DMS79 (cell line): ENCODE measurements around the gene CNKSR3.
A peak's percentile ranks its signal among the peaks of the same experiment; 100 is the strongest.
"Not testable (repeated sequence)": the region's sequence is repeated elsewhere in the genome, so short reads cannot be mapped to it uniquely, and the experiment has no call there.

Experiments used
- DNase-seq: peaks from one replicate; lab custom pipeline; 2025; lab: John Stamatoyannopoulos, UW

CNKSR3 gene

DNA sequence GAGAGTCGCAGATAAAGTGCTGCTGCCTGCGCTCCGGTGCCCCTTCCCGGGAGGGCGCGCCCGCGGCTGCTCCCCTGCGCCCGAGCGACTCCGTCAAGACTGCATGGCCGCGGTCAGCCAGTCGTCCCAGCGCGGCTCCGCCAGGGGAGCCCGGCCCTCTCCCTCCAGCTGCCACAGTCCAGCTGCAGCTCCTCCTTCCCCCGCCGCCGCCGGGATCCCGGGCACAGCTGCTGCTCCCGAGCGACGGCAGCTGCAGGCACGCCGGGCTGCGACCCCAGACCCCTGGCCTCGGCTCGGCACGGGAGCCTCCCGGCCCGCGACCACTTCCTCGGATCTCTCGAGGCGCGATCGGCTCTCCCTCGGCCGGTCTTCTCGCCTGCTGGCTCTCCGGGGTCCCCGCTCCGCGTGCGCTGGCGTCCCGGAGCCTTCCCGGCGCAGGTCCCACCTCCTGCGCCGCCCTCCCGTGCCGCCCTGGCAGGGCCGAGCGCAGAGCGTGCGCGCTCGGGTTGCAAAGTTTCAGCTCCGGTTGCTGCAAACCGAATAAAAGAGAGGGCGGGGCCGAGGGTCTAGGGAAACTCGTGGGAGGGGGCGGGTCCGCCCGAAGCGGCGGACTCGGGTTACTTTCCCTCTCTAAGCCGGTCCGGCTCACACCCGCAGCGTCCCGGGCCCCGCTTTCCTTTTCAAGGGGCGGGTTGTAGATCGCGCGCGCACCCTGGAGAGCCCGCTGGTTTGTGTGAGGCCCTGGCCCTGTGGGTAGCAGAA is at the start of gene CNKSR3:
Gene CNKSR3, minus strand, starts transcription at position 542 of the 762 bp plus-strand sequence. CDS start 571 bp downstream, outside the sequence.
- DNase-seq, result peak; percentile 87

- no peak for DNase-seq
Observed at GRCh38 chr6:154558984-154559383, 48.5 kb upstream of the CNKSR3 start.

GRCh38 chr6:154558513-154558912 is 48.0 kb upstream of the CNKSR3 start:
- no peak for DNase-seq

DNA sequence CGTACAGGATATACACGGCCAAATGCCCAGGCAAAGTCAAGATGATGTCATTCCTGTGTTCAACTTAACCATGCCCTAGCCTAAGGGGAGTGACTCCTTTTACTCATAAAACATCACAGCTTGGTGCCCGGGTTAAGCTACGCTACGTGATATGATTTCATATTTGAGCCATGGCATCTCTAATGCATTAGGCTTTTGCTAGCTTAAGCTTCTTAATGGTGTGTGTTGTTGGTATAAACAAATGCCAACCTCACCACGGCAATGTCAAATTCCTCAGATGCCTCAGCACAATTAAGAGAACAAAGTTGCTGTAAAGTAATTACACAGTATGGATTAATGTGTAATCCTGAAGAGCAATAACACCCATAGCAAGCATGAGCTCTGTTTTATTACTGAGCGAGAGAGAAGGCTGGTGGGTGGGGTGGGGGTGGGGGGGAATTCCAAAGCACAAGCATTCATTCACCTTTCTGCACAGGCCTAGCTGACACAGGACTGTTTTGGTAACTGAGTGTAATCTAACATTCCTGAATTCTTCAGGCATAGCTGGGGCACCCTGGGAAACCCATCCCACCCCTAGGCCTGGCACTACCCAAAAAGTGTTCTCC is 44.7 kb upstream of the CNKSR3 start:
- DNase-seq, result no peak

- DNase-seq, result no peak
Observed at GRCh38 chr6:154554491-154554890, 44.0 kb upstream of the CNKSR3 start.

- DNase-seq, result no peak
Observed at GRCh38 chr6:154550779-154551178, 40.3 kb upstream of the CNKSR3 start.

DNA sequence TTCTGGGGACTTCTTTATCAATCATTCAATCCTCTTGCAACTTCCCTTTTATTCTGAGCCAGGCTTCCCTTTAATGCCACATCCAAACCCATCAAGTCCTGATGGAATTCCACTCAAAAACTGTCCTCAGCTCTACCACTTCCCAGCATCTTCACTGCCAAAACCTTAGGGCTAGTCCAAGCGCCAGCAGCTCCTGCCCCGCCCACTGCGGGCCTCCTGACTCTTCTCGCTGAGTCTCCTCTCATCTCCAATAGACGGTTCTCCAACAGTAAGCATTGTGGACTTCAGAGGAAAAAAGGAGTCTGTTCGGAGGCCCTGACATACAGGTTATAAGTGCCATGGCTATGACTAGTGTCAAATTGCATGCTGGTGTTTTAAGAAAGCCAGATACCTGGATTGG is 38.7 kb upstream of the CNKSR3 start:
- no peak for DNase-seq

- DNase-seq, result peak; percentile 17
Observed at GRCh38 chr6:154548130-154548830, 37.8 kb upstream of the CNKSR3 start.

DNA sequence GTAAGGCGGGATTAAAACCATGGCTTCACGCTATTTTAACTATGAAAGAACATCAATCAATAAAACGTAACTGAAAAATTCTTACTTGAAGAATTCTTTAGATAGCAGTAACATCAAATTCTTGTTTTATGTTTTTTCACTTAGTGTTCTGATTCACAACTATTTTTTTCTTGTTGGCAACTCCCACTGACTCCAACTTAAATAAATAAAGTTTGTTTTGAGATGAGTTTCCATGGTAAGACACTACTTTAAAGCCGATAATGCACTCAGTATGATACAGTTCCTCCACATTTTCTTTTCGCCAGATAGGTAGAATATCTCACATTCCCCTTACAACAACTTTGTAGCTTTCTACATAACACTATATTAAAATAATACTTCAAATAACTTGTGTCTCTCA is 33.1 kb upstream of the CNKSR3 start:
- DNase-seq, result no peak

DNA sequence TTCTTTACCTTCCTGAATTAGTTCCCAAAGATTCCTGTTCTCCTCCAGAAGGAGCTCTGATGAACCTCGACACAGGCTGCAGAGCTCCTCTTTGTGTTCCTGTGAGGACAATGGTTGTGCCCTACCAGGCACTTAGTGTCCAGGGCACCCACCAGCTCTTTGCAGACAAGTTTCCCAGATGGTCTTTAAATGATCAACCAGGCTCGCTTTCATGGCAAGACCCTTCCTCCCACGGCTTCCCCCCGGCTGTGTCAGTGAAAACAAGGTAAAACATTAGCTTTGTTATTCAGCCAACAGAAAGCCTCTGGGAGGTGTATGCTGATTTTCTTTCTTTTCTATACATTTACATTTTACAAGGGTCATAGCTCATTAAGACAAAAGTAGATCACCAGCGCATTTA is 32.3 kb upstream of the CNKSR3 start:
- DNase-seq, result no peak

DNA sequence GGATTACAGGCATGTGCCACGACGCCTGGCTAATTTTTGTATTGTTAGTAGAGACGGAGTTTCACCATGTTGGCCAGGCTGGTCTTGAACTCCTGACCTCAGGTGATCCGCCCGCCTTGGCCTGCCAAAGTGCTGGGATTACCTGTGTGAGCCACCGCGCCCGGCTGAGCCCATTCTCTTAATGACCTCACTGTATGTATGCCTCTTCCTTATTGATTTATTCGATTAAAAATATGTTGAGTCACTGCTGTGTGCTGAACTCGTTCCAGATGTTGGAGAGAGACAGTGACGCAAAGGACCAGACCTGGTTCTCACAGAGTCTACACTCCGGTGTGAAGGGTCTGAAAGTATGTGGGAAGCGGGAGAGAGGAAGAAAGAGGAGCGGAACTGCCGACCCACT is 31.4 kb upstream of the CNKSR3 start:
- not testable (repeated sequence) for DNase-seq

DNA sequence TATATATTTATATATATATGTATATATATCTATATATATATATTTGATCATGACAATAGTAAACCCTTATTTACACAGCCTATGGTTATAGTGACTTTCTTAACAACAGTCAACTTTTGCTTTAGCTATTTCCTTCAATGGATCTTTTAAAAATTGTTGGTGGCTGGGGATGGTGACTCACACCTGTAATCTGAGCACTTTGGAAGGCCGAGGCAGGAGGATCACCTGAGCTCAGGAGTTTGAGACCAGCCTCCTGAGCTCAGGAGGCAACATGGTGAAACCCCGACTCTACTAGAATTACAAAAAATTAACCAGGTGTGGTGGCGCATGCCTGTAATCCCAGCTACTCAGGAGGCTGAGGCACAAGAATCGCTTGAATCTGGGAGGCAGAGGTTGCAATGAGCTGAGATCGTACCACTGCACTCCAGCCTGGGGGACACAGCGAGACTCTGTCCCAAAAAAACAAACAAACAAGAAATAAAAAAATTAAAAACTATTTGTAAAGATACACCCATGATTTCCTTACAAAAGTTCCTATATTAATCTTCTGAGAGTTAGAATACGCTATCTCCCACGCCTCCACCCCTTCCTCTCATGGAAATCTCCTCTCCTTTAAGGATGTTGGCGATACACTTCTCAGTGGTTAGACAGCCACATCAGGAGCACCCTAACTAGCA is 29.2 kb upstream of the CNKSR3 start:
- DNase-seq, result no peak

- DNase-seq, result no peak
Observed at GRCh38 chr6:154538640-154539191, 28.2 kb upstream of the CNKSR3 start.

- no peak for DNase-seq
Observed at GRCh38 chr6:154537511-154538325, 27.2 kb upstream of the CNKSR3 start.

- DNase-seq, result no peak
Observed at GRCh38 chr6:154536999-154537398, 26.5 kb upstream of the CNKSR3 start.

DNA sequence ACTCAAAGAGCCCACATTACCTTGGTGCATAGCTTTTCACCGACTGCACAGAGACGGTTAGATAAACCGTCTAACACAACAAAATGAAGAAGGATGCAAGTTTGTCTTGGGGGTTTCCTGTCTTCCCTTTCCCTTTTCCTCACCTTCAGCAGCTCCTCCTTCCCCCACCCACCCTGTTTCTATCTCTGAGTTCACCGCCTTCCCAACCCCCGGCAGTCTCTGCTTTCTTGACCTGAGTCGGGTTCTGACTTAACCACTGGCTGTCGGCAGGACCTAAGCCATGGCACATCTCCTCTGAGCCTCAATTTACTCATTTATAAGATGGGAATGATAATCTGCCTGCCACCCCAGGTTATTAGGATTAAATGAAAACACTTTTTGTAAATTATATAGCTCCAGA is 25.8 kb upstream of the CNKSR3 start:
- DNase-seq, result no peak

DNA sequence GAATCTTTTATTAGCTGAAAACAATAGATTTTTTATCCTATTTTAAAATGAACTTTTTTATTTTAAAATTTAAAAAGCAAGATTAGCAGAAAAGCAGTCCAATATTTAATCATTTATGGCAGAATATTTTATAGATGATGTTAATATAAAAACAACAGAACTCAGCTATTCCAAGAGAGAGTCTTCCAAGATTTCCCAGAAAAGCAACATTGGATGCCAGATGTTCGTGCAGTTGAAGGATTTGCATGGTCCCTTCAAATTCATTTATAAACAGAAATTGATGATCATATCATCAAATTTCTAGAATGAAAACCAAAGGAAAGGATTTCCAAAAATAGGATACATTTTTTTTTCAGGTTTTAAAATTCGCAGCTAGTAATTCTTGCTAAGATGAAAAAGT is 25.4 kb upstream of the CNKSR3 start:
- no peak for DNase-seq

GRCh38 chr6:154535147-154535546 is 24.7 kb upstream of the CNKSR3 start:
- DNase-seq, result no peak

GRCh38 chr6:154534531-154534930 is 24.0 kb upstream of the CNKSR3 start:
- DNase-seq, result no peak

GRCh38 chr6:154532426-154532825 is 21.9 kb upstream of the CNKSR3 start:
- no peak for DNase-seq

DNA sequence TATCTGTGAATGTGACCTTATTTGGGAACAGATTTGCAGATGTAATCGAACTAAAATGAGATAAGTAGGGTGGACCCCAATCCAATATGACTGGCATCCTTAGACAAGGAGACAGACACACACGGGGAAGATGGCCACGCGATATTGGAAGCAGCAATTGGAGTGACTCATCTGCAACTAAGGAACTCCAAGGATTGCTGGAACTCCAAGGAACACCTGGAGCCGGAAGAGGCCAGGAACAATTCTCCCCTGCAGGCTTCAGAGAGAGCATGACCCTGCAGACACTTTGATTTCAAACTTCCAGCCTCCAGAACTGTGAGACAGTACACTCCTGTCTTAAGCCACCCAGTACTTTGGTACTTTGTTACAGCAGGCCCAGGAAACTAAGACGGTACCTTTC is 19.5 kb upstream of the CNKSR3 start:
- no peak for DNase-seq
